OCI-LY7 (cell line): Measurements from ENCODE around the gene B3GNT9. TPM values are rescaled to one million over a fixed set of nuclear protein-coding genes. Genes with fewer than 3 reads are reported as not detected.

Source experiments
- BruUV-seq: library from RNA; stranded (reverse); fragments of 400-500 nt; replicated peaks from 2 replicates; lab custom pipeline; 2021; lab: Mats Ljungman, UMichigan
- CTCF ChIA-PET: fragments of 300-600 bp; sonication (Branson Sonifier 250); formaldehyde crosslinking; loops from one replicate; lab custom pipeline; 2022; ENCODE audit warnings: antibody characterized with exemption; ENCODE audit not compliant: unreplicated experiment; lab: Charles Lee
- POLR2A ChIA-PET: fragments of 300-600 bp; sonication (Branson Sonifier 250); formaldehyde crosslinking; loops from one replicate; lab custom pipeline; 2022; ENCODE audit warnings: antibody characterized with exemption; lab: Charles Lee
- DNase-seq: peaks from one replicate; pipeline ENCODE4 v3.0.0-alpha.2; 2015; ENCODE audit warnings: low spot score
- H2AFZ ChIP-seq: fragments of 200-600 bp; sonication (generic), shearing (Covaris generic); 2 replicates; pipeline ENCODE4 v1.6.1; 2014; ENCODE audit warnings: mild to moderate bottlenecking, antibody characterized with exemption, low read length, moderate library complexity
- H3K27ac ChIP-seq: fragments of 200-600 bp; sonication (generic); 2 replicates; pipeline ENCODE4 v1.5.1; 2014; ENCODE audit warnings: mixed run types, low read depth, mild to moderate bottlenecking, moderate library complexity, low read length, inconsistent platforms; ENCODE audit not compliant: poor library complexity, severe bottlenecking
- H3K36me3 ChIP-seq: fragments of 200-600 bp; sonication (generic); 2 replicates; pipeline ENCODE4 v1.6.1; 2014; ENCODE audit warnings: mild to moderate bottlenecking, antibody characterized with exemption, low read length, moderate library complexity, mixed read lengths; ENCODE audit not compliant: insufficient read depth
- H3K4me1 ChIP-seq: fragments of 200-600 bp; sonication (generic); 2 replicates; pipeline ENCODE4 v1.5.1; 2014; ENCODE audit warnings: mild to moderate bottlenecking, low read length; ENCODE audit not compliant: insufficient read depth, poor library complexity, severe bottlenecking
- H3K4me2 ChIP-seq: fragments of 200-600 bp; sonication (generic); 2 replicates; pipeline ENCODE4 v1.6.1; 2014; ENCODE audit warnings: mild to moderate bottlenecking, low read length
- H3K4me3 ChIP-seq: fragments of 200-600 bp; sonication (generic); 2 replicates; pipeline ENCODE4 v1.5.1; 2014; ENCODE audit warnings: mild to moderate bottlenecking, low read depth, low read length; ENCODE audit not compliant: poor library complexity, severe bottlenecking
- H3K79me2 ChIP-seq: fragments of 200-600 bp; sonication (generic); 2 replicates; pipeline ENCODE4 v1.6.1; 2016; ENCODE audit warnings: low read depth, mild to moderate bottlenecking, low read length, moderate library complexity, mixed read lengths; ENCODE audit not compliant: insufficient read depth
- H3K9me2 ChIP-seq: fragments of 200-600 bp; sonication (generic); 2 replicates; pipeline ENCODE4 v1.6.1; 2016; ENCODE audit warnings: mild to moderate bottlenecking, low read length, mixed read lengths; ENCODE audit not compliant: insufficient read depth
- H3K9me3 ChIP-seq: fragments of 200-600 bp; sonication (generic); 2 replicates; pipeline ENCODE4 v1.6.1; 2014; ENCODE audit warnings: mild to moderate bottlenecking, mixed run types, low read length, mixed read lengths
- H4K20me1 ChIP-seq: fragments of 200-600 bp; sonication (generic); 2 replicates; pipeline ENCODE4 v1.6.1; 2014; ENCODE audit warnings: mild to moderate bottlenecking, antibody characterized with exemption, low read length, moderate library complexity, mixed read lengths; ENCODE audit not compliant: insufficient read depth
- CTCF ChIP-seq: fragments of 200-600 bp; sonication (generic); conservative IDR thresholded peaks from 2 replicates; pipeline ENCODE4 v1.5.1; 2014; ENCODE audit warnings: mild to moderate bottlenecking, antibody characterized with exemption, low read length, moderate library complexity, mixed read lengths
- EZH2phosphoT487 ChIP-seq: fragments of 200-600 bp; sonication (generic); IDR thresholded peaks from 2 replicates; pipeline ENCODE4 v1.6.1; 2018; ENCODE audit warnings: low read depth, borderline replicate concordance, mild to moderate bottlenecking, mixed run types, antibody characterized with exemption, low read length, moderate library complexity, mixed read lengths
- intact Hi-C: fragments of 100-400 bp; cut with micrococcal nuclease; formaldehyde crosslinking; loops from one replicate; pipeline ENCODE4 v1.10.0; 2022; ENCODE audit not compliant: unreplicated experiment
- total RNA-seq, 2 experiments: library from RNA; depleted of rRNA in 1 of 2; stranded (reverse); fragments of >200 nt in 1 of 2; shearing (Covaris generic) in 1 of 2; gene quantifications; 2 replicates each; pipeline ENCODE4 v1.2.3, GENCODE V29; 2014 to 2022

B3GNT9 gene
- total RNA-seq, 2 experiments from 2014 or later, result 1.1 to 2.7 TPM

GRCh38 chr16:67176662-67177061, 25.9 kb upstream of the B3GNT9 start:
- no peaks in the 10 kb centered on the region for H3K9me2 ChIP-seq
- H3K79me2 ChIP-seq, result no peaks in the 10 kb centered on the region
- H3K4me3 ChIP-seq, result no peak overlapping the region
- TF ChIP-seq CTCF (no peak), EZH2phosphoT487 (no peak)
- CTCF ChIA-PET, result interaction anchor here (0.6 kb wide), 2 partner anchors 8 to 264 kb away, joined by 3 read pairs; no protein-coding TSS in a partner anchor
- intact Hi-C loops, result no loop called here
- DNase-seq, result no peak
- no peak overlapping the region for H2AFZ ChIP-seq
- POLR2A ChIA-PET, result interaction anchor here (0.5 kb wide), 1 partner anchor 148 kb away, joined by 3 read pairs; no protein-coding TSS in a partner anchor
- BruUV-seq, result no TSS peak
- H3K27ac ChIP-seq, result no peak overlapping the region
- H3K4me2 ChIP-seq, result no peak overlapping the region
- H3K9me3 ChIP-seq, result no peaks in the 10 kb centered on the region
- H3K36me3 ChIP-seq, result no peaks in the 10 kb centered on the region
- H4K20me1 ChIP-seq, result no peaks in the 10 kb centered on the region
- H3K4me1 ChIP-seq, result peaks cover 21% of the 10 kb centered on the region

- H3K79me2 ChIP-seq, result no peaks in the 10 kb centered on the region
- peak overlapping the region; percentile 65 for H3K4me2 ChIP-seq
- H3K27ac ChIP-seq, result no peak overlapping the region
- no peak for DNase-seq
- no peak overlapping the region for H3K4me3 ChIP-seq
- intact Hi-C loops, result no loop called here
- H3K36me3 ChIP-seq, result no peaks in the 10 kb centered on the region
- H3K4me1 ChIP-seq, result peaks cover 32% of the 10 kb centered on the region
- H3K9me3 ChIP-seq, result no peaks in the 10 kb centered on the region
- no peak for TF ChIP-seq EZH2phosphoT487
- no peak for TF ChIP-seq CTCF
- no peaks in the 10 kb centered on the region for H3K9me2 ChIP-seq
- CTCF ChIA-PET, result no interaction called here
- no peak overlapping the region for H2AFZ ChIP-seq
- no TSS peak for BruUV-seq
- POLR2A ChIA-PET, result interaction anchor here (0.7 to 1.0 kb wide), 2 partner anchors 14 to 222 kb away, joined by 3 to 4 read pairs; no protein-coding TSS in a partner anchor
- no peaks in the 10 kb centered on the region for H4K20me1 ChIP-seq
Observed at GRCh38 chr16:67174706-67175231, 24.0 kb upstream of the B3GNT9 start.
